GM23338 (cell line): ENCODE measurements around the gene PGM3. TPM values are rescaled to one million over a fixed set of nuclear protein-coding genes. Genes with fewer than 3 reads are reported as not detected.

Experiments
- ATAC-seq: fragments of 200-7000 bp; cut with Tn5 transposase; 3 replicates; pipeline ENCODE4 v1.9.1; 2020
- DNase-seq: peaks from one replicate; pipeline ENCODE4 v3.0.0-alpha.2; 2015; ENCODE audit warnings: low spot score
- H2AFZ ChIP-seq: fragments of 200-600 bp; sonication (generic); 2 replicates; pipeline ENCODE4 v1.8.0; 2016; ENCODE audit warnings: antibody characterized with exemption, mild to moderate bottlenecking, moderate library complexity
- H3F3A ChIP-seq: fragments of 200-600 bp; sonication (generic); replicated peaks from 2 replicates; pipeline ENCODE4 v1.8.0; 2017; ENCODE audit warnings: antibody characterized with exemption, mixed run types, low read depth
- H3K27ac ChIP-seq: fragments of 200-600 bp; sonication (generic); 2 replicates; pipeline ENCODE4 v1.6.1; 2016; ENCODE audit warnings: low read depth
- H3K27me3 ChIP-seq: fragments of 200-600 bp; sonication (generic); 2 replicates; pipeline ENCODE4 v1.8.0; 2016; ENCODE audit warnings: mild to moderate bottlenecking, mixed run types, moderate library complexity; ENCODE audit not compliant: insufficient read depth
- H3K36me3 ChIP-seq: fragments of 200-600 bp; sonication (generic); 2 replicates; pipeline ENCODE4 v1.8.0; 2016; ENCODE audit warnings: mild to moderate bottlenecking; ENCODE audit not compliant: insufficient read depth
- H3K4me1 ChIP-seq: fragments of 200-600 bp; sonication (generic); 2 replicates; pipeline ENCODE4 v1.8.0; 2016; ENCODE audit warnings: mild to moderate bottlenecking, moderate library complexity; ENCODE audit not compliant: insufficient read depth
- H3K4me2 ChIP-seq: fragments of 200-600 bp; sonication (generic); 2 replicates; pipeline ENCODE4 v1.7.1; 2017; ENCODE audit warnings: mixed run types
- H3K4me3 ChIP-seq: fragments of 200-600 bp; sonication (generic); 2 replicates; pipeline ENCODE4 v1.6.1; 2016; ENCODE audit warnings: mixed run types
- H3K79me2 ChIP-seq: fragments of 200-600 bp; sonication (generic); replicated peaks from 2 replicates; pipeline ENCODE4 v1.8.0; 2017; ENCODE audit warnings: mild to moderate bottlenecking; ENCODE audit not compliant: insufficient read depth
- H3K9me2 ChIP-seq: fragments of 200-600 bp; sonication (generic); 2 replicates; pipeline ENCODE4 v1.8.0; 2017; ENCODE audit not compliant: insufficient read depth
- H4K20me1 ChIP-seq: fragments of 200-600 bp; sonication (generic); replicated peaks from 2 replicates; pipeline ENCODE4 v1.8.0; 2017; ENCODE audit warnings: mild to moderate bottlenecking; ENCODE audit not compliant: insufficient read depth
- H3K27ac Mint-ChIP-seq: 2 replicates; pipeline ENCODE4 v1.8.0; 2020; ENCODE audit warnings: inconsistent platforms, mild to moderate bottlenecking, moderate library complexity, mixed read lengths
- H3K27me3 Mint-ChIP-seq: 3 replicates; pipeline ENCODE4 v1.8.0; 2022; ENCODE audit warnings: low read depth, mild to moderate bottlenecking, moderate library complexity, mixed read lengths, inconsistent platforms; ENCODE audit not compliant: insufficient read depth, poor library complexity
- H3K36me3 Mint-ChIP-seq: 3 replicates; pipeline ENCODE4 v1.8.0; 2021; ENCODE audit warnings: low read depth, mild to moderate bottlenecking, inconsistent platforms, moderate library complexity, mixed read lengths
- H3K4me1 Mint-ChIP-seq: 3 replicates; pipeline ENCODE4 v1.8.0; 2020; ENCODE audit warnings: mild to moderate bottlenecking, inconsistent platforms, mixed read lengths
- H3K4me3 Mint-ChIP-seq: 3 replicates; pipeline ENCODE4 v1.8.0; 2021; ENCODE audit warnings: moderate library complexity, mild to moderate bottlenecking, inconsistent platforms, mixed read lengths
- H3K9me3 Mint-ChIP-seq: 3 replicates; pipeline ENCODE4 v1.8.0; 2020; ENCODE audit warnings: moderate library complexity, mild to moderate bottlenecking, inconsistent platforms, mixed read lengths
- CREB1 ChIP-seq: fragments of 250-450 bp; sonication (Bioruptor Pico); IDR thresholded peaks from 2 replicates; pipeline ENCODE4 v1.5.0; 2020; ENCODE audit warnings: low read depth, mild to moderate bottlenecking, moderate library complexity
- EZH2 ChIP-seq: fragments of 200-600 bp; sonication (generic); IDR thresholded peaks from one replicate; pipeline ENCODE4 v1.8.0; 2017; ENCODE audit warnings: antibody characterized with exemption, mild to moderate bottlenecking, low read depth; ENCODE audit not compliant: unreplicated experiment
- EZH2phosphoT487 ChIP-seq: fragments of 200-600 bp; sonication (generic); IDR thresholded peaks from one replicate; pipeline ENCODE4 v1.8.1; 2018; ENCODE audit warnings: antibody characterized with exemption; ENCODE audit not compliant: unreplicated experiment
- JUNB ChIP-seq: IDR thresholded peaks from one replicate; pipeline ENCODE4 v1.6.1; 2016; ENCODE audit warnings: antibody characterized with exemption; ENCODE audit not compliant: unreplicated experiment
- NANOG ChIP-seq: IDR thresholded peaks from 2 replicates; pipeline ENCODE4 v1.6.1; 2016; ENCODE audit warnings: antibody characterized with exemption, borderline replicate concordance
- POLR2AphosphoS5 ChIP-seq: IDR thresholded peaks from 2 replicates; pipeline ENCODE4 v1.6.1; 2016; ENCODE audit warnings: antibody characterized with exemption, low read depth
- REST ChIP-seq: IDR thresholded peaks from one replicate; pipeline ENCODE4 v1.6.1; 2018; ENCODE audit warnings: antibody characterized with exemption; ENCODE audit not compliant: unreplicated experiment
- ZNF114 ChIP-seq: fragments of 250-450 bp; sonication (Bioruptor Pico); IDR thresholded peaks from 2 replicates; pipeline ENCODE4 v1.5.0; 2020; ENCODE audit warnings: mild to moderate bottlenecking, moderate library complexity
- ZNF331 ChIP-seq: fragments of 250-450 bp; sonication (Bioruptor Pico); IDR thresholded peaks from 2 replicates; pipeline ENCODE4 v1.5.0; 2020; ENCODE audit warnings: low read depth, mild to moderate bottlenecking, moderate library complexity
- long read RNA-seq: library from polyadenylated mRNA; unstranded; transcript quantifications from one replicate; pipeline ENCODE4 v2.0.0, GENCODE V29; 2020; ENCODE audit not compliant: unreplicated experiment
- polyA plus RNA-seq: library from polyadenylated mRNA; unstranded; fragments of >200 nt; fragmentation: Nextera tagmentation; extraction: Ambion mirVana; gene quantifications from 2 replicates; pipeline ENCODE4 v1.2.1, GENCODE V29; 2016
- total RNA-seq: library from RNA; depleted of rRNA; stranded (reverse); fragments of >200 nt; shearing (Covaris generic); gene quantifications from 2 replicates; pipeline ENCODE4 v1.2.3, GENCODE V29; 2014; rRNA removed

Gene PGM3
- total RNA-seq = 35.3 and 36.3 TPM in 2 replicates
- 21.8 and 23.8 TPM in 2 replicates for polyA plus RNA-seq
- long read RNA-seq, full-length matches to known transcripts = 19 of 29 reads
- long read RNA-seq, partial matches to known transcripts = 4 of 29 reads
- long read RNA-seq, other reads (novel, unspliced or antisense) = 6 of 29 reads

- Mint-ChIP-seq H3K4me3 (peak within 1 kb of the TSS; percentile 98), H3K36me3 (peaks cover 21% of the 10 kb centered on the region), H3K9me3 (no peaks in the 10 kb centered on the region), H3K27ac (peak within 1 kb of the TSS; percentile 94), H3K4me1 (peaks cover 16% of the 10 kb centered on the region; the same call in 2 of the 3 replicates), H3K27me3 (peaks cover 10% of the 10 kb centered on the region)
- Histone ChIP-seq H3K27me3 (no peaks in the 10 kb centered on the region), H3K36me3 (peaks cover 21% of the 10 kb centered on the region), H2AFZ (peak within 1 kb of the TSS; percentile 96), H3K27ac (peak within 1 kb of the TSS; percentile 81), H3K4me3 (peak within 1 kb of the TSS; percentile 96), H3F3A (no peaks in the 10 kb centered on the region), H3K4me2 (peak within 1 kb of the TSS; percentile 90), H4K20me1 (peaks cover 21% of the 10 kb centered on the region), H3K4me1 (peaks cover 4% of the 10 kb centered on the region), H3K9me2 (no peaks in the 10 kb centered on the region), H3K79me2 (peaks cover 44% of the 10 kb centered on the region)
- ATAC-seq = peak; percentile 90
- TF ChIP-seq POLR2AphosphoS5 (peak; percentile 96), REST (no peak)
- DNase-seq = peak; percentile 93
Observed at GRCh38 chr6:83192871-83193746, at the start of gene PGM3, which contains the start of gene RWDD2A. Gene PGM3, minus strand, starts transcription at chr6:83193265. Its CDS starts 2,253 bp downstream, at chr6:83191012. Gene RWDD2A, plus strand, starts transcription at chr6:83193357. Its CDS starts 1,095 bp downstream, at chr6:83194452.

- Histone ChIP-seq H3K79me2 (no peaks in the 10 kb centered on the region), H3K36me3 (no peaks in the 10 kb centered on the region), H2AFZ (no peak overlapping the region), H3F3A (no peaks in the 10 kb centered on the region), H3K27me3 (no peaks in the 10 kb centered on the region), H3K27ac (no peak overlapping the region), H3K9me2 (no peaks in the 10 kb centered on the region), H4K20me1 (no peaks in the 10 kb centered on the region), H3K4me2 (no peak overlapping the region), H3K4me3 (no peak overlapping the region), H3K4me1 (no peaks in the 10 kb centered on the region)
- Mint-ChIP-seq H3K9me3 (no peaks in the 10 kb centered on the region), H3K27ac (no peak overlapping the region), H3K27me3 (no peaks in the 10 kb centered on the region), H3K4me1 (peaks cover 5% of the 10 kb centered on the region; the same call in 1 of the 3 replicates), H3K36me3 (no peaks in the 10 kb centered on the region), H3K4me3 (no peak overlapping the region)
- ATAC-seq (no peak), DNase-seq (no peak)
- TF ChIP-seq ZNF331 (no peak), EZH2 (no peak), ZNF114 (CRISPR knock-in tag) (no peak), REST (no peak), POLR2AphosphoS5 (no peak), EZH2phosphoT487 (no peak), NANOG (no peak), CREB1 (CRISPR knock-in tag) (no peak), JUNB (no peak)
Observed at GRCh38 chr6:83231146-83231545, 38.1 kb upstream of the PGM3 start.
